HG02884 (cell line): ENCODE measurements around the gene CYSLTR2.

Source experiments
- ATAC-seq: cut with Tn5 transposase; IDR thresholded peaks from one replicate; pipeline ENCODE4 v1.9.1; 2021; ENCODE audit warnings: mild to moderate bottlenecking, moderate library complexity; ENCODE audit not compliant: unreplicated experiment

Gene CYSLTR2, protein sequence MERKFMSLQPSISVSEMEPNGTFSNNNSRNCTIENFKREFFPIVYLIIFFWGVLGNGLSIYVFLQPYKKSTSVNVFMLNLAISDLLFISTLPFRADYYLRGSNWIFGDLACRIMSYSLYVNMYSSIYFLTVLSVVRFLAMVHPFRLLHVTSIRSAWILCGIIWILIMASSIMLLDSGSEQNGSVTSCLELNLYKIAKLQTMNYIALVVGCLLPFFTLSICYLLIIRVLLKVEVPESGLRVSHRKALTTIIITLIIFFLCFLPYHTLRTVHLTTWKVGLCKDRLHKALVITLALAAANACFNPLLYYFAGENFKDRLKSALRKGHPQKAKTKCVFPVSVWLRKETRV

GRCh38 chr13:48653472-48653939 is at the start of gene CYSLTR2:
CYSLTR2 (plus strand) TSS chr13:48653929; CDS start chr13:48706818, 52,889 bp downstream.
- ATAC-seq: peak; percentile 48

- no peak for ATAC-seq
Observed at GRCh38 chr13:48615049-48615448, 38.7 kb upstream of the CYSLTR2 start.

- ATAC-seq: no peak
Observed at GRCh38 chr13:48618937-48619336, 34.8 kb upstream of the CYSLTR2 start.

DNA sequence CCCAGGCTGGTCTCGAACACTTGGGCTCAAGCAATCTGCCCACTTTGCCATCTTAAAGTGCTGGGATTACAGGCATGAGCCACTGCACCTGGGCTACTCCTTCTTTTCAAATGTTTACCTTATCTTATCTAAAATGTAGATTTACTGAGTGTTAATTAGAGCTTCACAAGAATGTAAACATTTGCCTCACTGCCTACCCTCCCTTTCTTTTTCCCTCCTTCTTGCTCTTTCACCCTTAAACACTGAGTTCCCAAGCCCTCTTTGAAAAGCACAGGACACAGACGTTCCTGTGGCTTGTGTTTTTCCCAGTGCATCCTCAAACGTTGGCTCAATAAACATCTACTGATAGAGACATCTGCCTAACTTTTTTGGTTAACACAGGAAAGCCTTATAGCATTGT is 32.7 kb upstream of the CYSLTR2 start:
- ATAC-seq: no peak

- ATAC-seq: no peak
Observed at GRCh38 chr13:48624016-48624415, 29.7 kb upstream of the CYSLTR2 start.

- ATAC-seq: no peak
Observed at GRCh38 chr13:48624858-48625257, 28.9 kb upstream of the CYSLTR2 start.

DNA sequence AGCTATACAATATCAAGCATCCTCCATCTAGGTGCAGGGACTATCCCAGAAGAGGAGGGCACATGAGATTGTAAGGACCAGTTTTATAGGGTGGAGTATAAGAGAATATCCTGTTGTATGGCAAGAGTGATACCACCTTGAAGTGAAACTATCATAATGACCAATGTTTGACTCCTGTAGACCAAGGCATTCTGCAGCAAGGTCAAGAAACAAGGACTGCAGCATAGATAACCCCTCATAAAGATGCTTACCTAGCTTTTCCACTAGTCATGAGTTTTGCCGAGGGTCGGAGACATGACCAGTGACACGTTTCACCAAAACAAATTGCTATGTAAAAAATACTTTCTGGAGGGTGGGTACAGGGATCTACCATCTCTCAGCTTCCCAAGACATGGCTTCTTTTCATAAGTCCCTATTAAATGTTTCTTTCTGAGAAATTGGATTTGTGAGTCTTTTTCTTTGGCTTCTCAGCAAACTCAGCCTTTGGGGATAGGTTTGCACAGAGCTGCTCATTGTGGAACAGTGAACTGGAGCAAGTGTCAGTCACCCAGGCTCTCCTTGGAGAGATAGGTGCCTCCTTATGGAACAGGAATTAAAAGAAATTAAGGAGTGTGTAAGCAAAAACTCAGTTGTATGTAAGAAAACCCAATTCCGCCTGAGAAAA is 28.2 kb upstream of the CYSLTR2 start:
- ATAC-seq: no peak

GRCh38 chr13:48626077-48626449 is 27.7 kb upstream of the CYSLTR2 start:
- no peak for ATAC-seq

- ATAC-seq: no peak
Observed at GRCh38 chr13:48626726-48627451, 26.8 kb upstream of the CYSLTR2 start.

DNA sequence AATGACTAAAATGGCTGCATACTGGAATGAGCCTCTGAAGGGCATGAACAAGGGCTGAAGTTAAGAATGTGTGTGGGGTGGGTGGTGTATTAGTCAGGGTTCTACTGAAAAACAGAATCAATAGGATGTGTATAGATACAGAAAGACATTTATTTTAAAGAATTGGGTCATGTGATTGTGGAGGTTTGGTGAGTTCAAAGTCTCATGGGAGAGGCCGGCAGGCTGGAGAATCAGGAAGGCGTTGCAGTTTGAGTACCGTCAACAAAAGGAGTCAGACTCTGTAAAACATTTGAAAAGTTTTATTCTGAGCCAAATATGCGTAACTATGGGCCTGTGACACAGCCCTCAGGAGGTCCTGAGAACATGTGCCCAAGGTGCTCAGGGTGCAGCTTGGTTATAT is 24.5 kb upstream of the CYSLTR2 start:
- no peak for ATAC-seq

GRCh38 chr13:48630291-48630690 is 23.4 kb upstream of the CYSLTR2 start:
- ATAC-seq: no peak

GRCh38 chr13:48630773-48631172 is 23.0 kb upstream of the CYSLTR2 start:
- ATAC-seq: no peak

- no peak for ATAC-seq
Observed at GRCh38 chr13:48631441-48631840, 22.3 kb upstream of the CYSLTR2 start.

DNA sequence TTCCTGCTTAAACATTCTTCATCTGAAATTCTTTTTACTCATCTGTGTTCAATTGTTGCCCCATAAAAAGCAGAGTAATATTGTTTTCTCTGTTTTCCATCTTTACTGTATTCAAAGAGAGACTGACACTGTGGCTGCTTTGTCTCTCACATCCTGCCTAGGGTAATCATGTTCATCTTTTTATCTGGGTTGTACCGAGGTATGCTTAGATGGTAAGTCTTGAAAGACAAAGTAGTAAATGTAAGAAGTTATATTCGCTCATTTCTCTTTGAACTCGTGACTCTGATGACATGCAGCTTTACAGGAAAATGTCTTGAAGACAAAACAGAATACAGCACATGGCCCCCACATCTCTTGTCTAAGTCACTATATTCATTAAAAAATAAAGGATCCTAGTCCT is 20.0 kb upstream of the CYSLTR2 start:
- no peak for ATAC-seq

- ATAC-seq: no peak
Observed at GRCh38 chr13:48634636-48635035, 19.1 kb upstream of the CYSLTR2 start.

- ATAC-seq: no peak
Observed at GRCh38 chr13:48635478-48635877, 18.3 kb upstream of the CYSLTR2 start.

DNA sequence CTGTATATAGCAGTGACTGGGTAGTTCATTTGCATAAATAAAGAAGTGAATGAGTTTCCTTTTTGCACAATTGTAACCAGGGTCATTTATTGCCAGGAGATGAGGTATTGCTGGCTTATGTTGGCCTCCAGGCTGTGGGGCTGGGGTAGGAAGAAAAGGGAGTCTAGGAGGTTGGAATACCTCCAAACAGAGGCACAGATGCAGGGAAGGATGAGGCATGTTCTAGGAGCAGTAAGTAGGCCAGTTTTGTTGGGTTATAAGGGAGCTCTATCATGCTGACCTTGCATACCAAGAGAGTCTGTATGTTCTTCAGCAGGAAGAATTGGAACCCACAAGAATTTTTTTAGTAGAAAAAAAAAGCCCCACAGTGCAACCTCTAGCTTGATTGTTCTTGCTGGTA is 17.2 kb upstream of the CYSLTR2 start:
- no peak for ATAC-seq

DNA sequence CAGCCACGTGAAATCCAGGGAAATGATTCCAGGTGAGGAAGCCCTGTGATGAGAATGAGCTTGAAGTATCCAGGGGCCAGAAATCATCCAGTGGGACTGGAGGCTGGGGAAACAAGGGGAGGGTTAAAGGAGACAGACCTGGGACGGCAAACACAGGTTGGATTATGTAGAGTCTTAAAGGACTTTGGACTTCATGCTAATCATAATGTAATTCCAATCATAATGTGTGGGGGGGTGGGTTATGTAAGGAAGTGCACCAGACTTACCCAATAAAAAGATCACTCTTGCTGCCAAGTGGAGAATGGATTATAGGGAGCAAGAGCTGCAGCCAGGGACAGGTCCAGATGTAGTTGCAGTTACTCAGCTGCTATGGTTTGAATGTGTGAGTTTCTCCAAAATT is 16.1 kb upstream of the CYSLTR2 start:
- ATAC-seq: no peak

DNA sequence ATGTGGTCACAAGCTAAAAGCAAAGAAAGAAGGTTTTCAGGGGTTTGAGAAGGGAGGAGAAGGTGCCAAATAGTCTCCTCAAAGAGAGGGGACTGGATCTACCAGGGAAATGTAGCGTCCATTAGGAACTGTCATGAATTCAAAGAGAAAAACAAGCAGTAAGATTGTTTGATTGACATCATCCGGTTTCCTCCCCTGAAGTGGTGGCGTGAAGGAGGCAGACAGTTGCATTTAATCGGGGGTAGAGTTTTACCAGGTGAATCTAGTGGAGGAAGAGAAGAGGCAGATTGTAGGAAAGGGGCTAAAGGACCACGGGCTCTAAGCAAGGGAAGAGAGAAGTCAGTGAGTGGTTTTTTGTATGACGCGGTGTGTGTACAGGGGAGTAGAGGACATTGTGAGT is 13.0 kb upstream of the CYSLTR2 start:
- no peak for ATAC-seq

DNA sequence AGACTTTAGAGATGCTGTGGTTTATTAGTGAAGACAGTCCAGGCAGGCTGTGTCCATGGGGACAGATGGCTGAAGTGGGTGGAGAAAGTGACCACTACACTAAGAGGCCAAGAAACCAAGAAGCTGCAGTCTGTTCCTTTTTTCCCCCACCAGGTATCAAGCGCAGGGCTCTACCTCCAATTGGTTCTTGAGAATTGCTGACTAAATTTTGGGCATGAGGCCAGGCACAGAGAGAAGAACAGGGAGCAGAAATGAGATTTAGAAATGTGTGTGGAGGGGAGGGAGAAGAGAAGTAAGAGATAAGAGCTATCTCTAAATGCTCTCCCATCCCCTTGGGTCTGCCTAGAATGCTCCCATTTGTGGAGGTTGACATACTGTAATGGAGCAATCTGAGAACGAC is 12.3 kb upstream of the CYSLTR2 start:
- ATAC-seq: no peak

- ATAC-seq: no peak
Observed at GRCh38 chr13:48642061-48642460, 11.7 kb upstream of the CYSLTR2 start.

GRCh38 chr13:48643159-48643558 is 10.6 kb upstream of the CYSLTR2 start:
- no peak for ATAC-seq
